D721Med (cell line): ENCODE results near the gene SEMA4G.
A peak's percentile ranks its signal among the peaks of the same experiment; 100 is the strongest.

Source experiments
- DNase-seq: peaks from one replicate; pipeline ENCODE4 v3.0.0; 2011; ENCODE audit warnings: low spot score; ENCODE audit not compliant: insufficient read length
- FAIRE-seq: peaks from 2 replicates; lab custom pipeline; 2011; peaks lifted over from hg19 to GRCh38; lab: Jason Lieb, UNC
- TF ChIP-seq, protein P1 (sequence below): IDR thresholded peaks from 2 replicates; pipeline ENCODE4 v1.5.1; 2012; ENCODE audit warnings: mild to moderate bottlenecking, control low read depth; ENCODE audit not compliant: insufficient read depth; ENCODE audit errors: missing control alignments

The SEMA4G gene

DNA sequence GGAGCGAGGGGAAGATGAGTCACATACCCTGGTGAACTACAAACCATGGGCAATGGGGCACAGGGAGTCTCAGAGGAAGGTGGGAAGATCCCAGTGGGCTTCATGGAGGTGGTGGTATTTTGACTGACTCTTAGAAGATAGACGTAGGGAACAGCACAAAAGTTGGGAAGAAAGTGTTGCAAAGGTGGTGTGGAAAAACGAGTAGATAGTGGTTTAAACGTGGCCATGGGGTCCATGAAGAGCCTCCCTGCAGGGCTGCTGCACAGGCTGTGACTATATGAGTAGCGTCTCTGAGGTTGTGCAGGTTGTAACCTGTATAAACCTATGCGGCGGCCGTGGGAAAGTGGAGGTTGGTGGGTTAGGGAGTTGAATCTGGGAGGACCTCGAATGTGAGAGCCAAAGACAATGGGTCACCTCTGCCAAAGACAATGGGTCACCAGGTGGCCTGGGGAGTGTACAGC is 44.1 kb downstream of the SEMA4G start:
- TF ChIP-seq, protein P1, sequence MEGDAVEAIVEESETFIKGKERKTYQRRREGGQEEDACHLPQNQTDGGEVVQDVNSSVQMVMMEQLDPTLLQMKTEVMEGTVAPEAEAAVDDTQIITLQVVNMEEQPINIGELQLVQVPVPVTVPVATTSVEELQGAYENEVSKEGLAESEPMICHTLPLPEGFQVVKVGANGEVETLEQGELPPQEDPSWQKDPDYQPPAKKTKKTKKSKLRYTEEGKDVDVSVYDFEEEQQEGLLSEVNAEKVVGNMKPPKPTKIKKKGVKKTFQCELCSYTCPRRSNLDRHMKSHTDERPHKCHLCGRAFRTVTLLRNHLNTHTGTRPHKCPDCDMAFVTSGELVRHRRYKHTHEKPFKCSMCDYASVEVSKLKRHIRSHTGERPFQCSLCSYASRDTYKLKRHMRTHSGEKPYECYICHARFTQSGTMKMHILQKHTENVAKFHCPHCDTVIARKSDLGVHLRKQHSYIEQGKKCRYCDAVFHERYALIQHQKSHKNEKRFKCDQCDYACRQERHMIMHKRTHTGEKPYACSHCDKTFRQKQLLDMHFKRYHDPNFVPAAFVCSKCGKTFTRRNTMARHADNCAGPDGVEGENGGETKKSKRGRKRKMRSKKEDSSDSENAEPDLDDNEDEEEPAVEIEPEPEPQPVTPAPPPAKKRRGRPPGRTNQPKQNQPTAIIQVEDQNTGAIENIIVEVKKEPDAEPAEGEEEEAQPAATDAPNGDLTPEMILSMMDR = no peak
- no peak for FAIRE-seq
- DNase-seq = no peak

DNA sequence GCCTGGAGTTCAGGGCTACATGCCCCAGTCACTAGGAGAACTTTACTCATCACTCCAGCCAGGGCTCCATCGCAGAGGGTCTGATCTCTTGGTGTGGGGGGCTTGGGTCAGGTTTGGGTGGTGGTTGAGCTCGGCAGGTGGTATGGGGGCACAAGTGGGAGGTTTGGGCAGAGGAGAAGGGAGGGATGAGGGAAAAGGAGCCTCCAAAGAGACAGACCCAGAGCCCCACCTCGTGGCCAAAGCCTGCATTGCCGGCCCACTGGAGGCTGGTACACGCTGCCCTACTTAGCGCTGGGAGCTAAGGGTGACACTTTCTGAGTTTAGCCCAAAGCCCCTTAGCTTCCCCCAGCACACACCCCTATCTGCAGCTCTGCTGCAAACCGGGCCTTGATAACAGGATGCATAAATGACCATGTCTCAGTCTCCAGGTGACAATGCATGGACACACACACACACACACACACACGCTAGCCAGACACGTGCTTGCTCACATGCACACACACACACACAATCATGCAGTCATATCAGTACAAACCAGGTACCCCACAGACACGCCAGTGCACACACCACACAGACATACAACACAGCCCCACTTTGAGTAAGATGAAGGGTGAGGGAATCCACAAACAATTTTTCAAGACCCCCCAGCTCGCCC is 45.1 kb downstream of the SEMA4G start:
- DNase-seq (peak; percentile 82), FAIRE-seq (no peak)

DNA sequence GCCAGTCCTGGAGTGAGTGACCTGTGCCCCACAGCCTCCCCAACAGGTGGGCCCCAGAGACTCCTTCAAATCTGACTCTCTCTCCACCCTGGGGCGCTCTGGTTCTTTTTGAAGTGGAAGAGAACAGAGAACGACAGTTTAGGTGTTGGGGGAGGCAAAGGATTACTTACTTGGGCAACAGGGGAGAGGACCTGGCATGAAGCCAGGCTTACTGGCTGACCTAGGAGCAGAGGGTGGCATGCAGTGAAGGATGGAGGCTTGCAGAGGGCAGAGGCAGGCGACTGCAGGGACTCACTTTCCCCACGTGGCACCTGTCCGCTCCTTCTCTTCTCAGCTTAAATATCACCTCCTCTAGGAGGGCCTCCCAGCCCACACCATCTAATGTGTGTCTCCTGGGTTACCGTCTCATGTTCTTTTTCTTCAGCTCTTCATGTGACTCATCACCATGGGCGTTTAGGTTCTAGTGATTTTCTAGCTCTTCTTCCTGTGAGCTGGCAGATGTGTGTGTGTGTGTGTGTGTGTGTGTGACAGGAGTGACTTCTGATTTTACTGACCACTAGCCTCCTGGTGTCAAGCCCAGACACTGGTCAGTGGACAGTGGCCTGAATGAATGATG is 45.8 kb downstream of the SEMA4G start:
- FAIRE-seq (no peak), DNase-seq (no peak)
- TF ChIP-seq, protein P1 = no peak

More for the DNA sequence above, 45.1 kb downstream of the SEMA4G start:
- TF ChIP-seq, protein P1 = peak; percentile 77

GRCh38 chr10:101015582-101015973 is 46.3 kb downstream of the SEMA4G start:
- FAIRE-seq (no peak), DNase-seq (no peak)
- TF ChIP-seq, protein P1 = no peak

DNA sequence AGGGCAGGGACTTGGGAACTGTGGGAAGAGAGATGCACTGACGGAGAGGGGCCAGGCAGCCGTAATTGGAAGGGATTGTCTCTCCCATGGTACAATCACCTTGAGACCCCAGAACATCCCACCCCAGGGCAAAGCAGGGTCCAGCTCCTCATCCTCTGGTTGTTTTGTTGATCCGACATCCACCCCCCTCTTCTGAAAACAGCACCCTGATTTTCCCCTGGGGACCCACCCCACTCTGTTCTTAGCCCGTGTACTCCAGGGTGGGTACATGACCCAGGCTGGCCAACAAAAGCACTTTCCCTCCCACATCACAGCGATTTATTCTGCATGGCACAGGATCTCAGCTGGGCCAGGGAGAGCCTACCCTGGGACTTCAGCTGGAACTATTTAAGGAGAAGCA is 47.5 kb downstream of the SEMA4G start:
- TF ChIP-seq, protein P1 = no peak
- FAIRE-seq = no peak
- no peak for DNase-seq

- FAIRE-seq = no peak
- no peak for DNase-seq
- TF ChIP-seq, protein P1 = no peak
Measured at GRCh38 chr10:101018118-101018599, 48.9 kb downstream of the SEMA4G start.
